K562 (cell line): ENCODE results near the gene NUP205. TPM values are rescaled to one million over a fixed set of nuclear protein-coding genes. Genes with fewer than 3 reads are reported as not detected.
A peak's percentile ranks its signal among the peaks of the same experiment; 100 is the strongest.

Experiments used
- AFF1 ChIP-seq, 2 experiments: fragments of 450-650 bp; IDR thresholded peaks; 2 replicates each; pipeline ENCODE4 v1.6.1; 2018; ENCODE audit warnings: mild to moderate bottlenecking in 2 of 2, low read depth in 1 of 2; ENCODE audit not compliant: partially characterized antibody in 2 of 2
- CREM ChIP-seq: IDR thresholded peaks from 2 replicates; pipeline ENCODE4 v1.6.1; 2014; ENCODE audit warnings: antibody characterized with exemption, low read depth
- KDM5B ChIP-seq: fragments of 200-600 bp; sonication (generic); IDR thresholded peaks from 2 replicates; pipeline ENCODE4 v1.6.1; 2012; ENCODE audit warnings: low read depth, mild to moderate bottlenecking, moderate library complexity, low read length, control low read depth, inconsistent platforms; ENCODE audit not compliant: insufficient replicate concordance
- LCOR ChIP-seq: sonication (generic); formaldehyde crosslinking; IDR thresholded peaks from 2 replicates; pipeline ENCODE4 v1.8.0; 2022; ENCODE audit warnings: mild to moderate bottlenecking, missing genetic modification reagents
- MTA1 ChIP-seq: fragments of 450-650 bp; IDR thresholded peaks from 2 replicates; pipeline ENCODE4 v1.6.1; 2017; ENCODE audit warnings: borderline replicate concordance
- ZNF347 ChIP-seq: fragments of 450-650 bp; formaldehyde crosslinking; IDR thresholded peaks from 2 replicates; pipeline ENCODE4 v1.4.0; 2020; ENCODE audit warnings: low read depth, mild to moderate bottlenecking, moderate library complexity
- ZNF609 ChIP-seq: sonication (generic); formaldehyde crosslinking; IDR thresholded peaks from 2 replicates; pipeline ENCODE4 v1.8.1; 2023; ENCODE audit warnings: missing genetic modification reagents, mild to moderate bottlenecking, borderline replicate concordance
- ZNF780A ChIP-seq: fragments of 250-450 bp; sonication (Bioruptor Pico); IDR thresholded peaks from 2 replicates; pipeline ENCODE4 v1.5.0; 2021; ENCODE audit warnings: mild to moderate bottlenecking
- polyA plus RNA-seq, 8 experiments: library from polyadenylated mRNA; depleted of rRNA in 4 of 8; stranded (reverse) in 5 of 8; unstranded in 3 of 8; fragments of >200 nt; fragmentation: Nextera tagmentation in 2 of 8; fragmentation: Illumina TruSeq in 1 of 8; extraction: Ambion mirVana in 2 of 8; extraction: Trizol in 1 of 8; gene quantifications; 2 replicates each; pipeline versions ENCODE4 v1.2.1 to v1.2.3, GENCODE V29; 2011 to 2014; ENCODE audit warnings: inconsistent platforms in 1 of 8, missing spikeins in 1 of 8
- total RNA-seq, 7 experiments: library from RNA; depleted of rRNA in 6 of 7; stranded (reverse); fragments of >200 nt in 6 of 7; fragmentation: Illumina TruSeq in 2 of 7; extraction: Trizol in 2 of 7; gene quantifications; 2 replicates each; pipeline versions ENCODE4 v1.2.1 to v1.2.3, GENCODE V29; 2011 to 2021; ENCODE audit warnings: low replicate concordance in 1 of 7
- TF ChIP-seq, protein P1 (sequence below): fragments of 250-450 bp; sonication (Bioruptor Pico); IDR thresholded peaks from 2 replicates; pipeline ENCODE4 v1.8.0; 2021; ENCODE audit warnings: moderate library complexity, mild to moderate bottlenecking, inconsistent platforms
- TF ChIP-seq, protein P2 (sequence below): fragments of 450-650 bp; IDR thresholded peaks from 2 replicates; pipeline ENCODE4 v1.6.1; 2018; ENCODE audit warnings: mild to moderate bottlenecking, low read depth; ENCODE audit not compliant: partially characterized antibody
- TF ChIP-seq, protein P3 (sequence below): fragments of 450-650 bp; IDR thresholded peaks from 2 replicates; pipeline ENCODE4 v1.6.1; 2016; ENCODE audit warnings: missing biosample characterization, missing genetic modification characterization

NUP205 gene
- total and polyA plus RNA-seq, 9 of the 15 experiments (the other 6 are each of a cell fraction or from before 2014, with no cell fraction given): 101 to 282 (median 193) TPM

GRCh38 chr7:135662373-135663114 lies 104.8 kb downstream of the NUP205 start, which contains the start of gene STMP1 (continued):
- no peak for TF ChIP-seq ZNF347 (CRISPR knock-in tag)
- no peak; the same call in 1 of the 2 replicates for TF ChIP-seq MTA1
- TF ChIP-seq ZNF780A (CRISPR knock-in tag): no peak
- TF ChIP-seq AFF1 (IDR thresholded peaks at IDR 0.05; ENCODE audit: low read depth in 1 of 2, partially characterized antibody in 2 of 2): peak in 1 of 2 experiments; percentile 66
- TF ChIP-seq ZNF609 (CRISPR knock-in tag): peak; percentile 94
- TF ChIP-seq KDM5B: peak; percentile 98
- TF ChIP-seq LCOR (CRISPR knock-in tag): peak; percentile 88
- TF ChIP-seq, protein P1, sequence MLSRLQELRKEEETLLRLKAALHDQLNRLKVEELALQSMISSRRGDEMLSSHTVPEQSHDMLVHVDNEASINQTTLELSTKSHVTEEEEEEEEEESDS (CRISPR knock-in tag): no peak
- TF ChIP-seq, protein P2, sequence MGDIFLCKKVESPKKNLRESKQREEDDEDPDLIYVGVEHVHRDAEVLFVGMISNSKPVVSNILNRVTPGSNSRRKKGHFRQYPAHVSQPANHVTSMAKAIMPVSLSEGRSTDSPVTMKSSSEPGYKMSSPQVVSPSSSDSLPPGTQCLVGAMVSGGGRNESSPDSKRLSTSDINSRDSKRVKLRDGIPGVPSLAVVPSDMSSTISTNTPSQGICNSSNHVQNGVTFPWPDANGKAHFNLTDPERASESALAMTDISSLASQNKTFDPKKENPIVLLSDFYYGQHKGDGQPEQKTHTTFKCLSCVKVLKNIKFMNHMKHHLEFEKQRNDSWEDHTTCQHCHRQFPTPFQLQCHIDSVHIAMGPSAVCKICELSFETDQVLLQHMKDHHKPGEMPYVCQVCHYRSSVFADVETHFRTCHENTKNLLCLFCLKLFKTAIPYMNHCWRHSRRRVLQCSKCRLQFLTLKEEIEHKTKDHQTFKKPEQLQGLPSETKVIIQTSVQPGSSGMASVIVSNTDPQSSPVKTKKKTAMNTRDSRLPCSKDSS: no peak
- TF ChIP-seq, protein P3, sequence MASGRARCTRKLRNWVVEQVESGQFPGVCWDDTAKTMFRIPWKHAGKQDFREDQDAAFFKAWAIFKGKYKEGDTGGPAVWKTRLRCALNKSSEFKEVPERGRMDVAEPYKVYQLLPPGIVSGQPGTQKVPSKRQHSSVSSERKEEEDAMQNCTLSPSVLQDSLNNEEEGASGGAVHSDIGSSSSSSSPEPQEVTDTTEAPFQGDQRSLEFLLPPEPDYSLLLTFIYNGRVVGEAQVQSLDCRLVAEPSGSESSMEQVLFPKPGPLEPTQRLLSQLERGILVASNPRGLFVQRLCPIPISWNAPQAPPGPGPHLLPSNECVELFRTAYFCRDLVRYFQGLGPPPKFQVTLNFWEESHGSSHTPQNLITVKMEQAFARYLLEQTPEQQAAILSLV (tag): peak; percentile 54; the same call in 1 of the 2 replicates
- peak; percentile 96 for TF ChIP-seq CREM
